Mesendoderm (in vitro differentiated cells): ENCODE results near the gene CAMP.

ENCODE experiments used
- DNase-seq: peaks from one replicate; pipeline ENCODE4 v3.0.0; 2013
- H2AK5ac ChIP-seq: 2 replicates; pipeline ENCODE4 v1.6.1; 2013; ENCODE audit warnings: low read length, inconsistent platforms
- H2BK120ac ChIP-seq: 2 replicates; pipeline ENCODE4 v1.6.1; 2013; ENCODE audit warnings: low read depth, mild to moderate bottlenecking, low read length, moderate library complexity, mixed read lengths
- H2BK15ac ChIP-seq: replicated peaks from 2 replicates; pipeline ENCODE4 v1.6.1; 2013; ENCODE audit warnings: low read depth, mild to moderate bottlenecking, moderate library complexity
- H2BK5ac ChIP-seq: 2 replicates; pipeline ENCODE4 v1.6.1; 2013; ENCODE audit warnings: low read length, inconsistent platforms
- H3K18ac ChIP-seq: 2 replicates; pipeline ENCODE4 v1.6.1; 2013; ENCODE audit warnings: mild to moderate bottlenecking, low read length, mixed read lengths
- H3K23ac ChIP-seq: one replicate; pipeline ENCODE4 v1.6.1; 2013; ENCODE audit warnings: low read length
- H3K27ac ChIP-seq: 2 replicates; pipeline ENCODE4 v1.5.1; 2013; ENCODE audit warnings: low read depth, mild to moderate bottlenecking, inconsistent platforms, low read length, moderate library complexity
- H3K27me3 ChIP-seq: 2 replicates; pipeline ENCODE4 v1.6.1; 2013; ENCODE audit warnings: low read length, control low read depth, mild to moderate bottlenecking, inconsistent platforms; ENCODE audit not compliant: insufficient read depth, poor library complexity
- H3K36me3 ChIP-seq: 2 replicates; pipeline ENCODE4 v1.6.1; 2013; ENCODE audit warnings: low read length, inconsistent platforms; ENCODE audit not compliant: control insufficient read depth, insufficient read depth
- H3K4ac ChIP-seq: one replicate; pipeline ENCODE4 v1.6.1; 2013; ENCODE audit warnings: low read depth, mild to moderate bottlenecking, low read length, moderate library complexity
- H3K4me1 ChIP-seq: 2 replicates; pipeline ENCODE4 v1.6.1; 2013; ENCODE audit warnings: low read depth, low read length, inconsistent platforms; ENCODE audit not compliant: control insufficient read depth
- H3K4me2 ChIP-seq: 2 replicates; pipeline ENCODE4 v1.6.1; 2013; ENCODE audit warnings: low read length
- H3K4me3 ChIP-seq: 2 replicates; pipeline ENCODE4 v1.5.1; 2013; ENCODE audit warnings: mild to moderate bottlenecking, low read length
- H3K56ac ChIP-seq: one replicate; pipeline ENCODE4 v1.6.1; 2013; ENCODE audit warnings: low read length
- H3K79me1 ChIP-seq: 2 replicates; pipeline ENCODE4 v1.6.1; 2013; ENCODE audit warnings: low read length, inconsistent platforms
- H3K79me2 ChIP-seq: 2 replicates; pipeline ENCODE4 v1.6.1; 2013; ENCODE audit warnings: mild to moderate bottlenecking, low read length; ENCODE audit not compliant: control insufficient read depth, insufficient read depth
- H3K9ac ChIP-seq: 2 replicates; pipeline ENCODE4 v1.6.1; 2013; ENCODE audit warnings: low read length, inconsistent platforms
- H4K5ac ChIP-seq: one replicate; pipeline ENCODE4 v1.6.1; 2013; ENCODE audit warnings: low read length
- H4K8ac ChIP-seq: one replicate; pipeline ENCODE4 v1.6.1; 2013; ENCODE audit warnings: low read depth, mild to moderate bottlenecking, control low read depth, low read length, moderate library complexity
- WGBS: extraction: QIAGEN DNeasy Blood & Tissue Kit; methylation state at CpG from one replicate; pipeline ENCODE4 v1.1.7; 2013; ENCODE audit warnings: low lambda C conversion rate, missing lambda C conversion rate; ENCODE audit not compliant: insufficient coverage; ENCODE audit errors: extremely low coverage; 5-methylcytosine and 5-hydroxymethylcytosine counted together

The CAMP gene

DNA sequence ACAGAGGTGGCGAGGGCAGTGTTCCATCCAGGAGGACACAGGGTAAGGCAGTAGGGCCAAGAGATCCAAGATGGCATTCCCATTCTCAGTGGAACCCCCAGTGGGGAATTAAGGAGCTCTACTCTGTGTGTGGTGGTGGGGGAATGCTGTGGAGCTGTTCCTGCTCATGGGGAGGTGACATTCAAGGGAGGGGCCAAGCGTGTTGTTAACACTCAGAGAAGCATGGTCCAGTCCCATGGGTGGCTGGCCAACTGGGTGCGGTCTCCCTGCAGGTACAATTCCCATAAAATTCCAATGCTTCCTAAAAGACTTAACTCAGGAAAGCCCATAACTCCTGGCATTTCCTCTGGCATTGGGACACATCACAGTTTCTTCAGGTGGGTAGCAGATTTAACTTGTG is 2.3 kb downstream of the CAMP start:
- Histone ChIP-seq H4K5ac (no peak overlapping the region), H3K9ac (no peak overlapping the region), H3K4me2 (no peak overlapping the region), H2AK5ac (no peak overlapping the region), H3K27me3 (no peaks in the 10 kb centered on the region), H2BK120ac (no peak overlapping the region), H3K23ac (no peak overlapping the region), H2BK15ac (no peak overlapping the region), H3K4me3 (no peak overlapping the region), H3K36me3 (no peaks in the 10 kb centered on the region), H3K27ac (no peak overlapping the region), H3K18ac (no peak overlapping the region), H3K4me1 (no peaks in the 10 kb centered on the region), H3K79me1 (no peaks in the 10 kb centered on the region), H3K56ac (no peak overlapping the region), H3K79me2 (no peaks in the 10 kb centered on the region), H3K4ac (no peak overlapping the region), H4K8ac (no peak overlapping the region), H2BK5ac (no peak overlapping the region)
- DNase-seq = no peak
- WGBS = no CpG with 5 or more reads among the region's 3 CpGs

DNA sequence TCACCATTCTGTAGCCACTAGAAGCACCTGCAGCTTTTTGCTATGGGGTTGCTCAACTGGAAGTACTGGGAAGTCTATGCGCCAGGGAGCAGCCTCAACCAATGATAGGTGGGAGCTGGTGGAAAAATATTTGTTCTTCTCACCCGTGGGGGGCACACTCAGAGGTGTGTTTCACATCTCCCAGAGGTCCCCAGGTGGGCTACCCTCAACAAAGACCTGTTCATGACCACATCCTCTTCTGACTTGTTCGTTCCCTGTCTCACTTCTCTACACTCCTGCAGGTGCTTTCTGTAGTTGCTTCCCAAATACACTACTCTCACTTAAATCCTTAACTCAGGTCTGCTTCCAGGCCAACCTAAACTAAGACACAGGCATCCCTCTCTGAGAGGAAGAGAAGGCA is 3.6 kb downstream of the CAMP start:
- DNase-seq = no peak
- H3K27me3 ChIP-seq = no peaks in the 10 kb centered on the region
- H2BK120ac ChIP-seq = no peak overlapping the region
- H2AK5ac ChIP-seq = no peak overlapping the region
- H3K23ac ChIP-seq = no peak overlapping the region
- no peak overlapping the region for H2BK5ac ChIP-seq
- H3K56ac ChIP-seq = no peak overlapping the region
- no peak overlapping the region for H3K9ac ChIP-seq
- H3K36me3 ChIP-seq = no peaks in the 10 kb centered on the region
- WGBS = no CpG with 5 or more reads among the region's 3 CpGs
- H3K4me1 ChIP-seq = no peaks in the 10 kb centered on the region
- H4K8ac ChIP-seq = no peak overlapping the region
- no peak overlapping the region for H3K4me3 ChIP-seq
- no peak overlapping the region for H4K5ac ChIP-seq
- H3K79me2 ChIP-seq = no peaks in the 10 kb centered on the region
- H3K79me1 ChIP-seq = no peaks in the 10 kb centered on the region
- no peak overlapping the region for H3K4ac ChIP-seq
- H2BK15ac ChIP-seq = no peak overlapping the region
- no peak overlapping the region for H3K27ac ChIP-seq
- H3K18ac ChIP-seq = no peak overlapping the region
- no peak overlapping the region for H3K4me2 ChIP-seq

DNA sequence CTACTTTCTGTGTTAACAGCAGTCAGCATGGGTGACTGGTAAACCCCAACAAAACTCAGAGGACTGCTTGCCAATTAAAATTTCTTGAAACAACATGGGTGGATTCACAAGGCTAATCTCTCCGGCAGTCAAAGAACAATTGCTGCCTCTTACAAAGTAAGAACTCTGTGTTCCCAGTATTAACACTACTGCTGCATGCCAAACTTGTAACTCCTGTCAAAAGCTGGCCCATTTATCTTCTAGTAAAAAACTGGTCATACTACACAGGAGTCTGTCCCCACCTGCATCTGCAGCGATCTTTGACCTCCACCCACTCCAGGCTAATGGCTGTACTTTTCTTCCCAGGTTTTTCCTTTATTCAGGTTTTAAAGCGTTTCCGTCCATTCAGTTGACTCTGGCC is 8.9 kb downstream of the CAMP start:
- Histone ChIP-seq H3K23ac (no peak overlapping the region), H3K4me1 (peaks cover 3% of the 10 kb centered on the region), H3K79me1 (no peaks in the 10 kb centered on the region), H3K27me3 (no peaks in the 10 kb centered on the region), H4K8ac (no peak overlapping the region), H2BK15ac (no peak overlapping the region), H2AK5ac (no peak overlapping the region), H3K36me3 (no peaks in the 10 kb centered on the region), H3K4me3 (no peak overlapping the region), H3K27ac (no peak overlapping the region), H3K56ac (no peak overlapping the region), H3K79me2 (no peaks in the 10 kb centered on the region), H3K18ac (no peak overlapping the region), H3K4ac (no peak overlapping the region), H4K5ac (no peak overlapping the region), H2BK120ac (no peak overlapping the region), H2BK5ac (no peak overlapping the region), H3K4me2 (no peak overlapping the region), H3K9ac (no peak overlapping the region)
- WGBS = no CpG with 5 or more reads among the region's 4 CpGs
- no peak for DNase-seq

DNA sequence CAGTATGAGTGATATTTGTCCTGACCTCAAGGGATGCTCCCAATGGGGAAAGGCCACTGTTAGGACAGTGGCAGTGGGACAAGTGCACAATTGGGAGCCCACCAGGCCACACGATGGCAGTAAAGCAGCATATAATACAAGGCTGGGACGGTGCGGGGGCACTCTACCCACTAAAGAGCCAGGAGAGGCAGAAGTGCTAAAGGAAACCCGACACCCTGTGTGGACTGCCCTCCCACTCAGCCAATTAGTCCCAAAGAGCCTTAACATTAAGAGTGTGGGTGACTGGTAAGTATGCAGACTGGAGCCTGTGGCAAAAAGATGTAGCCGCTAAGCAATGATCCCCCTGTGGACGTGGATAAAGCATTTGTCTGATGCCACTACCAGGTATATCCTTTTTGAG is 9.4 kb downstream of the CAMP start:
- DNase-seq = peak; percentile 80
- peaks cover 3% of the 10 kb centered on the region for H3K4me1 ChIP-seq
- H3K4me3 ChIP-seq = no peak overlapping the region
- H2BK5ac ChIP-seq = no peak overlapping the region
- H2BK15ac ChIP-seq = no peak overlapping the region
- H3K9ac ChIP-seq = no peak overlapping the region
- H4K8ac ChIP-seq = no peak overlapping the region
- no peak overlapping the region for H2BK120ac ChIP-seq
- H3K79me1 ChIP-seq = no peaks in the 10 kb centered on the region
- WGBS = no CpG with 5 or more reads among the region's 6 CpGs
- H3K18ac ChIP-seq = no peak overlapping the region
- no peak overlapping the region for H4K5ac ChIP-seq
- no peak overlapping the region for H3K23ac ChIP-seq
- H2AK5ac ChIP-seq = no peak overlapping the region
- H3K4ac ChIP-seq = no peak overlapping the region
- H3K27ac ChIP-seq = no peak overlapping the region
- no peak overlapping the region for H3K56ac ChIP-seq
- H3K79me2 ChIP-seq = no peaks in the 10 kb centered on the region
- H3K27me3 ChIP-seq = no peaks in the 10 kb centered on the region
- no peaks in the 10 kb centered on the region for H3K36me3 ChIP-seq
- no peak overlapping the region for H3K4me2 ChIP-seq

DNA sequence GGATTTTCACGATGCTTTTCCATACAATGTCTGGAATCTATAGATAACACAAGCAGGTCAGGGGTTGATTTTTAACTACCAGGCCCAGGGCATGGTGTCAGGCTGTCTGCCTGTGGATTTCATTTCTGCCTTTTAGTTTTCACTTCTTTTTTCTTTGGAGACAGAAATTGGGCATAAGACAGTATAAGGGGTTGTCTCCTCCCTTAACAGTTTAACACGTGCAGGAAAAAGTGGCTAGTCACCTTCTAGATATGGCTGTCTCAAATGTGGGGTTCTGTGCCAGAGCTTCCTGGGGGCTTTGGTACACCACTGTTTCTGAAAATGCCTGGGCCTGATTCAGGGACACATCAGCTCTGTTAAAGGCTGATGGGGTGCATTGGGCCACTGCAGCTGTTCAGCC is 10.2 kb downstream of the CAMP start:
- no peak overlapping the region for H3K27ac ChIP-seq
- H3K36me3 ChIP-seq = no peaks in the 10 kb centered on the region
- no peaks in the 10 kb centered on the region for H3K79me1 ChIP-seq
- H2BK120ac ChIP-seq = no peak overlapping the region
- H3K9ac ChIP-seq = no peak overlapping the region
- H3K23ac ChIP-seq = no peak overlapping the region
- peaks cover 3% of the 10 kb centered on the region for H3K4me1 ChIP-seq
- no peaks in the 10 kb centered on the region for H3K27me3 ChIP-seq
- no peak overlapping the region for H3K4me2 ChIP-seq
- H2BK5ac ChIP-seq = no peak overlapping the region
- no CpG with 5 or more reads among the region's 2 CpGs for WGBS
- H3K18ac ChIP-seq = no peak overlapping the region
- H2AK5ac ChIP-seq = no peak overlapping the region
- no peak overlapping the region for H3K4ac ChIP-seq
- DNase-seq = no peak
- no peak overlapping the region for H4K8ac ChIP-seq
- H3K56ac ChIP-seq = no peak overlapping the region
- H2BK15ac ChIP-seq = no peak overlapping the region
- no peak overlapping the region for H4K5ac ChIP-seq
- no peaks in the 10 kb centered on the region for H3K79me2 ChIP-seq
- H3K4me3 ChIP-seq = no peak overlapping the region

DNA sequence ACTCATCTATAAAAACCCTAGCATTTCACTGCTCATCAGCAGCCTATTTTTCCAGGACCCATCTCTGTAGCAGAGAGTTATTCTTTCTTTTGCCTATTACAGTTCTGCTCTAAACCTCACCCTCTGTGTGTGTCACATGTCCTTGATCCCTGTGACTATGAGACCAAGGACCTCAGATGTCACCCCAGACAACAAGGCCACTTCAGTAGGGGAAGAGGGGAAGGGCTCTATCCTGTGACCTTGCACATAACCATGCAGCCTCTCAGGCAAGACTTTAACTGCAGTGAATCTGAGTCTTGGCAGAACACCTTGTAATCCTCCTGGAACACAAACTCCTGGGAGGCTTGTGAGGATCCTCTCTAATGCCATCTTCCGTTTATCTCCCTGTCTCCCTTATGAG is 13.2 kb downstream of the CAMP start:
- no peak overlapping the region for H3K9ac ChIP-seq
- H3K4me2 ChIP-seq = no peak overlapping the region
- H4K8ac ChIP-seq = no peak overlapping the region
- H3K4ac ChIP-seq = no peak overlapping the region
- H2BK15ac ChIP-seq = no peak overlapping the region
- no CpG with 5 or more reads among the region's 1 CpG for WGBS
- no peak overlapping the region for H2BK120ac ChIP-seq
- no peak overlapping the region for H3K27ac ChIP-seq
- H3K27me3 ChIP-seq = no peaks in the 10 kb centered on the region
- H3K23ac ChIP-seq = no peak overlapping the region
- peak overlapping the region; percentile 42 for H3K56ac ChIP-seq
- no peak overlapping the region for H4K5ac ChIP-seq
- no peak overlapping the region for H3K4me3 ChIP-seq
- H3K4me1 ChIP-seq = peaks cover 6% of the 10 kb centered on the region
- DNase-seq = no peak
- no peak overlapping the region for H3K18ac ChIP-seq
- no peaks in the 10 kb centered on the region for H3K36me3 ChIP-seq
- no peak overlapping the region for H2AK5ac ChIP-seq
- H2BK5ac ChIP-seq = no peak overlapping the region
- H3K79me1 ChIP-seq = no peaks in the 10 kb centered on the region
- H3K79me2 ChIP-seq = peaks cover 4% of the 10 kb centered on the region
